ENCODE results near the gene CDKAL1.
"Not testable (repeated sequence)": the region's sequence is repeated elsewhere in the genome, so short reads cannot be mapped to it uniquely, and the experiment has no call there.

The CDKAL1 gene

GRCh38 chr6:20534295-20535262 lies at the start of gene CDKAL1:
TSS of gene CDKAL1 (plus strand) at chr6:20534457. CDS start at chr6:20546351, 11,894 bp downstream.
- peak; percentile 84 to 86 for DNase-seq

DNA sequence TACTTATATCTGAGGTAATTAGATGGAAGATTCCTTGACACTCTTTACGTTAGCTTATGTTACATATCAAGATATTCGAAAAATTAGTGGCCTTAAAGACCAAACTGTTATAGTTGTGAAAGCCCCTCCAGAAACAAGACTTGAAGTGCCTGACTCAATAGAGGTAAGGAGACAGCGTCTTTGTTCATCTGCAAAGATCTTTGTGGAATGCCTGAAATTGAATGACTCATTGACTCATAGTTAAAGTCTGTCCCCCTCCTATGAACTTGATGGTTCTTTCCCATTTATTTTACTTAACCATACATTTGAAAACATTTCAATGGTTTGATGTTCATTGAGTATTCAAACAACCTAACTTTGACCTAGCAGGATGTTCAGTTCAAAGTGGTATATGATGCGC lies 47.6 kb upstream of the CDKAL1 start:
- no peak for DNase-seq

- no peak for DNase-seq
These were observed 46.4 kb upstream of the CDKAL1 start for GRCh38 chr6:20487669-20488375.

GRCh38 chr6:20490591-20490990 lies 43.7 kb upstream of the CDKAL1 start:
- no peak for DNase-seq

DNA sequence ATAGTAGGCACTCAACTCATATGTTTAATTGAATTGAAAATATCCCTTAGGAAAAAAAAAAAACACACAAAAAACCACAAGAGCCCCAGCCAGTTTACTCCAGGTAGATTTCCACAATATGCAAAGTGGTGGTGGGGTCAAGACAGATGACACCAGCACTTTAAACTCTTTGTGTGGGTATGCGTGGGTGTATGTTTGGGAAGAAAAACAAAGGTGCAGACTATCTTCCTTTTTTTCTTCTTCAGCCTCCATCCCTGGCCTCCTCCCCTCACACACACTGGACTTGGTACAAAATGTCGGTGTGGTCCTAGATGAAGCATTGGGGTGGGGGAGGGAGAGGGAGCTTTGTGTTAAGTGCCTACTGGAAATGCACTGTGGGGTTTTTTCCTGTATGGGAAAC lies 42.2 kb upstream of the CDKAL1 start:
- DNase-seq, result no peak

DNA sequence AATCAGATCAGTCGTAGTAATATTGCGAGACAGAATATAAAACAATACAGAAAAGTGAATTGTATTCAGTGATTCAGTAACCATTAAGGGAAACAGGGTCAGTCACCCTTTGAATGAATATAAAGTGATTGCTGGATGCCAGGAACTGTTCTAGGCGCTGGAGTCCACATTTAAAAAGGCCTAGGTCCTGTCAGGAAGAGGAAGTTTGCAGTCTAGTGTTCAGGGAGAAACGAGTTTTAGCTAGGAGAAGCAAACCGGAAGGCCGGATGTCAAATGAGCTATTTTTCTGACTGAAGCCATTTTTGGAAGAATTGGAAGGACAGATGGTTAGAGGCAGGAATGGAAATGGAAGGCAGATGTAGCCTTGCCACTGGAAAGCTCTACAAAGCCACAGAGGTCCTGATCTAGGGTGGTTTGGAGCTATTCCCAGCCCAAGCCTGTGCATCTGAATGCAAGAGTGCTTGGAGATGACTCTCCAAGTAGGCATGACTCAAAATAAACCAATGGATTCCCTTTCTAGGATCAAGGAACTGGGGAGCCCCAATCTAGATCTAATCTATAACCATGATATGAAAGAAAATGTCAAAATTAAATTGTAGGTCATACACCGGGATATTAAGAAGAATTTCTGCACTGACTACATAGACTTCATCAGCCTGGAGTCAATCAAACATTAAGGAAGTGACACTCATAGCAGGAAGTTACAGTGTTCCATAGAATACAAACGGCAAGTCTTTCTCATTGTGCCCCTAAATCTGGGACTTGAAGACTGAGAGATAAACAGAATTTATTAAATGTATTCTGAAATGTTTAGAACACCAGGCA lies 36.8 kb upstream of the CDKAL1 start:
- no peak for DNase-seq

- no peak for DNase-seq
These were observed 36.2 kb upstream of the CDKAL1 start for GRCh38 chr6:20498041-20498385.

- no peak for DNase-seq
These were observed 25.0 kb upstream of the CDKAL1 start for GRCh38 chr6:20509212-20509611.

- no peak for DNase-seq
These were observed 22.4 kb upstream of the CDKAL1 start for GRCh38 chr6:20511852-20512251.

DNA sequence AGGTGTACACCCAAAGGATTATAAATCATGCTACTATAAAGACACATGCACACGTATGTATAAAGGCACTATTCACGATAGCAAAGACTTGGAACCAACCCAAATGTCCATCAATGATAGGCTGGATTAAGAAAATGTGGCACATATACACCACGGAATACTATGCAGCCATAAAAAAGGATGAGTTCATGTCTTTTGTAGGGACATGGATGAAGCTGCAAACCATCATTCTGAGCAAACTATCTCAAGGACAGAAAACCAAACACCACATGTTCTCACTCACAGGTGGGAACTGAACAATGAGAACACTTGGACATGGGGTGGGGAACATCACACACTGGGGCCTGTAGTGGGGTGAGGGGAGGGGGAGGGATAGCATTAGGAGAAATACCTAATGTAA lies 9.0 kb upstream of the CDKAL1 start:
- DNase-seq, result not testable (repeated sequence)

GRCh38 chr6:20529086-20529448 lies 5.2 kb upstream of the CDKAL1 start:
- not testable (repeated sequence) for DNase-seq

GRCh38 chr6:20532881-20533280 lies 1.4 kb upstream of the CDKAL1 start:
- DNase-seq, result no peak

- no peak for DNase-seq
These were observed 437 bp upstream of the CDKAL1 start for GRCh38 chr6:20533746-20534294.

GRCh38 chr6:20538131-20538662 lies 3.9 kb downstream of the CDKAL1 start:
- DNase-seq, result no peak

GRCh38 chr6:20538907-20539306 lies 4.7 kb downstream of the CDKAL1 start:
- no peak for DNase-seq

DNA sequence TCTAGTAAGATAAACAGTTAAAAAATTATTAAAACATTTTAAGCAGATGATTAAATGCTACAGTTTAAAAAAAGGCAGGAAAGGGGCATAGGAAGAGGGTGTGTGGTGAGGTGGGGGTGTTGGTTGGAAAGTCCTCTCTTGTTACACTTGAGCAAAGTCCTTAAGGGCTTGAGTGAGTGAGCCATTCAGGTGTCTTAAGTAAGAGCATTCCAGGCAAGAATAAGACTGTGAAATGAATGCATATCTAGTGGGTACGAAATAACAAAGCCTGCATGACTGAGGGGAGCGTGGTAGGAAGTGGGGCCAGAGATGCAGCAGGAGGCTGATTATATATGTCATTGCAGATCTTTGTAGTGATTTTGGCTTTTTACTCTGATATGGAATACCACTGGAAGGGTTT lies 5.1 kb downstream of the CDKAL1 start:
- DNase-seq, result no peak

- DNase-seq, result no peak
These were observed 6.4 kb downstream of the CDKAL1 start for GRCh38 chr6:20540683-20541082.

DNA sequence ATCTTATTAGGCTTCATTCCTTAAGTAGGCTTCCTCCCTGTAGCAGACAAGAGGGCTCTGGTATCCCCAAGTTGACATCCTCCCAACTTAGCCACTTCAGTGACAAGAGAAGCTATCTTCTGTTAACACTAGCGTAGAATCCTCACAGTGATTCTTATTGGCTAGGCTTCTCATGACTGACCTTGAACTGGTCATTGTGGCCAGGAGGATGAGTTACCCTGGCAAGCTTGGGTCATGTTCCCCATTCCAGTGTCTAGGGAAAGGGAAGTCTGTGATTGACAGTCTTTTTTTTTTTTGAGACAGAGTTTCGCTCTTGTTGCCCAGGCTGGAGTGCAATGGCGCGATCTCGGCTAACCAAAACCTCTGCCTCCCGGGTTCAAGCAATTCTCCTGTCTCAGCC lies 7.1 kb downstream of the CDKAL1 start:
- DNase-seq, result no peak

DNA sequence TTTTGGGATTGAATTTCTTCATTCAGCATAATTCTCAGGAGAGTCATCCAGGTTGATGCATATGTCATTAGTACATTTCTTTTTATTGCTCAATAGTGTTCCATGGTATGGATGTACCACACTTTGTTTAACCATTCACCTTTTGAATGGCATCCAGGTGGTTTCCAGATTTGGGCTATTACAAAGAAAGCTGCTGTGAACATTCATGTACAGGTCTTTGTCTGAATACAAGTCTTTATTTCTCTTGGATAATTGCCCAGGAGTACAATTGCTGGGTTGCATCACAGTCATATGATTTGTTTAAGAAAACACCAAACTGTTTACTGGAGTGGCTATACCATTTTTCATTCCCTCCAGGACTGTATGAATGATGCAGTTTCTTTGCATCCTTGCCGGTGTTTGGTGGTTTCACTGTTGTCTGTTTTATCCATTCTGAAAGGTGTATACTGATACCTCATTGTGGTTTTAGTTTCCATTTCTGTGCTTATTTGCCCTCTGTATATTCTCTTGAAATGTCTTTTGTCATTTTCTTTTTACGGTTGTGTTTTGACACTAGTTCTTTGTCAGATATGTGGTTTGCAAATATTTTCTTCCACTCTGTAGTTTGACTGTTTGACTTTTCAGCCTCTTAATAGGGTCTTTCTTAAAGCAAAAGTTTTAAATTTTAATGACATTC lies 8.8 kb downstream of the CDKAL1 start:
- DNase-seq, result no peak

DNA sequence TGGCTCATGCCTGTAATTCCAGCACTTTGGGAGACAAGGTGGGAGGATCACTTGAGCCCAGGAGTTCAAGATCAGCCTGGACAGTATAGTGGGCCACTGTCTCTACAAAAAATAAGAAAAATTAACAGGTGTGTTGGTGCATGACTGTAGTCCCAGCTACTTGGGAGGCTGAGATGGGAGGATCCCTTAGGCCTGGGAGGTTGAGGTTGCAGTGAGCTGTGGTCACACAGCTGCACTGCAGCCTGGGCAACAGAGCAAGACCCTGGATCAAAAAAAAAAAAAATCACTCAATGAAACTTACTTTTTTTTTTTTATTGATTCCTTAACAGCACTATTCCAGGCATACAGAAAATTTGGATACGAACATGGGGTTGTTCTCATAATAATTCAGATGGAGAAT lies 14.0 kb downstream of the CDKAL1 start:
- no peak for DNase-seq

DNA sequence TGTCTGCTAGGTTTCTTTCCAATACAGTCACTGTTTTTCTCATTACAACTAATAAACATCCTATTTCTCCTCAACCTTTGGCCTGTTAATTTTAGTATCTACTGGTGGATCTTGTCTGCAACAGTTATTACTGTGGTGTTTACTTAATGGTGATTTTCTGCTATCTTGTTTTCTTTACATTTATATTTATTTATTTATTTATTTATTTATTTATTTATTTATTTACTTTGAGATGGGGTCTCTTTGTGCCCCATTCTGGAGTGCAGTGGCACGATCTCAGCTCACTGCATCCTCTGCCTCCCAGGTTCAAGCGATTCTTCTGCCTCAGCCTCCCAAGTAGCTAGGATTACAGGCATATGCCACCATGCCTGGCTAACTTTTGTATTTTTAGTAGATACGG lies 15.1 kb downstream of the CDKAL1 start:
- DNase-seq, result not testable (repeated sequence)

- DNase-seq, result no peak
These were observed 20.1 kb downstream of the CDKAL1 start for GRCh38 chr6:20554326-20554725.

Measured in activated CD4-positive, alpha-beta T cell treated with anti-CD3 and anti-CD28 coated beads for 4 hours (primary cell).